NCI-H2081 (cell line): Measurements from ENCODE around the gene ZDHHC23.

Experiments
- DNase-seq, 2 experiments: peaks; one replicate each; lab custom pipeline; 2025; lab: John Stamatoyannopoulos, UW

Gene ZDHHC23

DNA sequence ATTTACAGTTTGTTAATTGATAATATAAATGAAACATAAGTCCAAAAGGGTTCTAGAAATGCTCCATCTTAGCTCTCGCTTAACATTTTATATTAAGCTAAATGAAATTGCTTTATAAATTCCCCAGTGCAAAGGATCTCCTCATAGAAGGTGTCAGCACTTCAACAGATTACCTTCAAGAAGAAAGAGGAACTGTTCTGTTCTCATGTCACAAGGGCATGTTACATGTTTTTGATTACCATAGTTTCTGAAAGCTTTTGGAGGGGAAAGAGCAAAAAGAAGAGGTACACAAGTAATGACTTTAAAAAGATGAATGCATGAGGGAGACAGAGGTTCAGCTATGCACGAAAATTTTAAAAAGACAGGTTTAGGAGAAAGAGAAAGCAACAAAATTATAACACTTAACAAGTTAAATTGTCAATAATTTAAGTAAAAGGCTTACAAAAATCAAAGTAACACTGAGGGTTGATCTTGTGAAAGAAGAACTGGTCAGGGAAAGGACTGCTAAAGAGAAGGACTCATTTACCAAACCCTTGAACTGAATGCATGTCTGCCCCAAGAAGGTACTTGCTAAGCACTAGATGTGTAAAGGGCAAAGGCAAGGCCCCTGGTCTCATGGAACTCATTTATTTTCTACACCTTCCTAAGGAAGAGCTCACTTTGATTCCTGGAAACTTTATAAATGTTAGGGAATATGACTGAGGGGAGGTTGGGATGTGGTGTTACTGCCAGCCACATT, 63.4 kb downstream of the ZDHHC23 start:
- no peak for DNase-seq
